Measurements from ENCODE around the gene CKMT2. TPM values are rescaled to one million over a fixed set of nuclear protein-coding genes. Genes with fewer than 3 reads are reported as not detected.

CKMT2 gene
- total and polyA plus RNA-seq, 2 of the 8 experiments (the other 6 are each of a cell fraction or from before 2014, with no cell fraction given) = 2.4 to 5.0 TPM

- WGBS, 2 experiments (ENCODE audit: extremely low coverage in 1 of 2, insufficient coverage in 1 of 2, insufficient read length in 1 of 2, insufficient replicate concordance in 2 of 2, low coverage in 1 of 2, low lambda C conversion rate in 2 of 2, missing lambda C conversion rate in 1 of 2) = 79% methylated on average over 4 of the region's 4 CpGs; no CpG with 5 or more reads in 1 of the 2 experiments
- H3K79me1 ChIP-seq (ENCODE audit: low read depth, low read length) = no peaks in the 10 kb centered on the region
- no peaks in the 10 kb centered on the region for H3K9me3 ChIP-seq (ENCODE audit: insufficient read depth in 2 of 2, low read depth in 1 of 2, low read length in 1 of 2)
- H2BK15ac ChIP-seq (ENCODE audit: low read length) = no peak overlapping the region
- ChIA-PET CTCF (ENCODE audit: partially characterized antibody) (interaction anchor here (0.6 to 1.5 kb wide), 7 partner anchors 13 to 264 kb away, joined by 3 to 5 read pairs (median 4); no protein-coding TSS in a partner anchor), POLR2A (ENCODE audit: partially characterized antibody) (no interaction called here)
- H3K14ac ChIP-seq (ENCODE audit: insufficient read length) = no peak overlapping the region
- no peak overlapping the region for H3K9ac ChIP-seq (replicated peaks in 1 of 4; ENCODE audit: extremely low read depth in 1 of 4, low read depth in 3 of 4, low read length in 3 of 4)
- no peaks in the 10 kb centered on the region for H3K27me3 ChIP-seq (replicated peaks in 1 of 4; ENCODE audit: control insufficient read depth in 3 of 4, extremely low read depth in 1 of 4, insufficient read depth in 3 of 4, low read length in 3 of 4)
- no peak overlapping the region for H4K91ac ChIP-seq (replicated peaks; ENCODE audit: insufficient read length, low read length)
- TF ChIP-seq JUN (IDR thresholded peaks at IDR 0.05; ENCODE audit: low read depth, low read length) (no peak), POLR2AphosphoS5 (IDR thresholded peaks at IDR 0.05; ENCODE audit: low read depth, low read length) (no peak), GABPA (IDR thresholded peaks at IDR 0.05; ENCODE audit: borderline replicate concordance, insufficient read depth, low read length) (no peak), CEBPB (IDR thresholded peaks at IDR 0.05; ENCODE audit: low read depth, low read length) (no peak), SP2 (IDR thresholded peaks at IDR 0.05; ENCODE audit: low read length) (no peak), ZNF274 (IDR thresholded peaks at IDR 0.05; ENCODE audit: borderline replicate concordance, extremely low read depth, low read length) (no peak), CBX8 (IDR thresholded peaks at IDR 0.05; ENCODE audit: borderline replicate concordance, low read depth, low read length) (no peak), SUZ12 (IDR thresholded peaks at IDR 0.05; ENCODE audit: low read length) (no peak), RXRA (IDR thresholded peaks at IDR 0.05; ENCODE audit: insufficient read depth, low read depth, low read length) (no peak)
- TF ChIP-seq, protein P1, sequence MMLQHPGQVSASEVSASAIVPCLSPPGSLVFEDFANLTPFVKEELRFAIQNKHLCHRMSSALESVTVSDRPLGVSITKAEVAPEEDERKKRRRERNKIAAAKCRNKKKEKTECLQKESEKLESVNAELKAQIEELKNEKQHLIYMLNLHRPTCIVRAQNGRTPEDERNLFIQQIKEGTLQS (IDR thresholded peaks at IDR 0.05; ENCODE audit: insufficient read depth, low read depth, low read length) = no peak
- H3K36me3 ChIP-seq (ENCODE audit: control insufficient read depth in 2 of 4, insufficient read depth in 4 of 4, low read length in 3 of 4) = no peaks in the 10 kb centered on the region
- no peak overlapping the region for H4K8ac ChIP-seq (ENCODE audit: extremely low read depth, insufficient read depth, low read length)
- no peak overlapping the region for H2AFZ ChIP-seq (ENCODE audit: low read length)
- no peaks in the 10 kb centered on the region for H4K20me1 ChIP-seq (replicated peaks in 1 of 2; ENCODE audit: control insufficient read depth in 1 of 2, insufficient read depth in 2 of 2, low read length in 2 of 2)
- no peak overlapping the region for H3K4me2 ChIP-seq (ENCODE audit: insufficient read depth in 1 of 2, low read depth in 2 of 2, low read length in 2 of 2)
- no peak overlapping the region for H4K5ac ChIP-seq (ENCODE audit: insufficient read length, low read depth, low read length)
- H3K4me1 ChIP-seq (replicated peaks in 1 of 4; ENCODE audit: control insufficient read depth in 3 of 4, insufficient read depth in 4 of 4, low read length in 3 of 4) = no peaks in the 10 kb centered on the region
- H3K23ac ChIP-seq (ENCODE audit: insufficient read length) = no peak overlapping the region
- no peak overlapping the region for H2BK5ac ChIP-seq (ENCODE audit: low read depth, low read length)
- no peak overlapping the region for H2BK12ac ChIP-seq (ENCODE audit: low read depth, low read length)
- H3K56ac ChIP-seq (replicated peaks; ENCODE audit: insufficient read length, low read depth, low read length) = no peak overlapping the region
- H3K27ac ChIP-seq (ENCODE audit: low read depth, low read length) = no peak overlapping the region
- H2BK120ac ChIP-seq (replicated peaks; ENCODE audit: low read depth, low read length) = no peak overlapping the region
- H3K18ac ChIP-seq (ENCODE audit: extremely low read depth, low read length) = no peak overlapping the region
- H3K79me2 ChIP-seq (ENCODE audit: control insufficient read depth in 1 of 2, insufficient read depth in 2 of 2, low read length in 2 of 2) = no peaks in the 10 kb centered on the region
- H3K23me2 ChIP-seq (ENCODE audit: low read depth, low read length) = no peaks in the 10 kb centered on the region
- H3K4me3 ChIP-seq (ENCODE audit: extremely low read depth in 1 of 4, insufficient read depth in 2 of 4, low read depth in 3 of 4, low read length in 4 of 4) = no peak overlapping the region
- FAIRE-seq (no peak), DNase-seq (ENCODE audit: low read depth in 1 of 2, low spot score in 2 of 2) (no peak)
- no peak overlapping the region for H2BK20ac ChIP-seq (ENCODE audit: low read length)
- no peak overlapping the region for H3K4ac ChIP-seq (replicated peaks; ENCODE audit: insufficient read length, low read depth, low read length)
- no peak overlapping the region for H2AK5ac ChIP-seq (ENCODE audit: low read depth, low read length)
Observed at GRCh38 chr5:81208904-81209303, 24.2 kb upstream of the CKMT2 start.

All from H1 (cell line).